Right lobe of liver (tissue), 6 donors: ENCODE measurements around the gene NOD2. TPM values are rescaled to one million over a fixed set of nuclear protein-coding genes. Genes with fewer than 3 reads are reported as not detected.

Source experiments
- ATAC-seq, 4 donors: fragments of 200-7000 bp; cut with Tn5 transposase; one replicate each; pipeline ENCODE4 v1.9.1; 2020; ENCODE audit warnings: mild to moderate bottlenecking in 4 of 4, moderate library complexity in 4 of 4
- DNase-seq, 3 donors: peaks; one replicate each; pipeline ENCODE4 v3.0.0-alpha.2; 2020
- H3K27ac ChIP-seq, 3 donors: fragments of 200-600 bp; one replicate each; pipeline ENCODE4 v1.8.0; 2022
- H3K27me3 ChIP-seq, 2 donors: fragments of 200-600 bp; one replicate each; pipeline ENCODE4 v1.8.0; 2022
- H3K36me3 ChIP-seq, 4 donors: fragments of 200-600 bp; sonication (generic) in 1 of 4; one replicate each; pipeline versions ENCODE4 v1.5.1 to v1.8.0; 2017 to 2022; ENCODE audit warnings: control low read depth in 1 of 4
- H3K4me1 ChIP-seq, 4 donors: fragments of 200-600 bp; sonication (generic) in 1 of 4; one replicate each; pipeline versions ENCODE4 v1.5.1 to v1.8.0; 2017 to 2022; ENCODE audit warnings: control low read depth in 1 of 4
- H3K4me3 ChIP-seq, 3 donors: fragments of 200-600 bp; one replicate each; pipeline ENCODE4 v1.8.0; 2022
- H3K9me3 ChIP-seq, 4 donors: fragments of 200-600 bp; sonication (generic) in 1 of 4; one replicate each; pipeline versions ENCODE4 v1.5.1 to v1.8.0; 2017 to 2022; ENCODE audit warnings: control low read depth in 1 of 4
- POLR2A ChIP-seq: fragments of 450-650 bp; IDR thresholded peaks from one replicate; pipeline ENCODE4 v1.6.1; 2017; ENCODE audit warnings: antibody characterized with exemption, mild to moderate bottlenecking
- WGBS: methylation state at CpG from one replicate; pipeline ENCODE4 v1.1.6; 2018; ENCODE audit warnings: low coverage, low lambda C conversion rate; ENCODE audit not compliant: insufficient coverage; ENCODE audit errors: missing lambda C conversion rate; 5-methylcytosine and 5-hydroxymethylcytosine counted together
- intact Hi-C, 2 donors: fragments of 100-400 bp; cut with DNase I; formaldehyde crosslinking; loops; one replicate each; pipeline versions ENCODE4 v1.11.2 to v1.14.1; 2022
- total RNA-seq, 6 experiments: library from RNA; depleted of rRNA in 2 of 6; stranded (reverse); fragments of >200 nt in 2 of 6; fragmentation: NEBNext Ultra II Directional in 3 of 6; extraction: Animal tissue kit (Norgen Biotek cat#: 25700) in 3 of 6; gene quantifications; one replicate each; pipeline versions ENCODE4 v1.1.0 to v1.2.4, GENCODE V29; 2016 to 2023
- TF ChIP-seq, protein P1 (sequence below), 4 donors: fragments of 200-600 bp in 3 of 4; fragments of 450-650 bp in 1 of 4; IDR thresholded peaks; one replicate each; pipeline versions ENCODE4 v1.5.1 to v1.8.0; 2016 to 2022; ENCODE audit warnings: antibody characterized with exemption in 4 of 4, mild to moderate bottlenecking in 2 of 4
- donor health status: DM: no; HTN: yes; CAD: no.
- donor health status: DM: no; HTN: no; CAD: no.
- donor health status: DM: no; HTN: no; CAD: no.
- donor health status: DM: no; HTN: yes; CAD: no.
- donor health status: DM: no; HTN: yes; CAD: no.

The NOD2 gene
- total RNA-seq, 6 experiments from 2014 or later: 0.74 to 6.0 (median 1.4) TPM

DNA sequence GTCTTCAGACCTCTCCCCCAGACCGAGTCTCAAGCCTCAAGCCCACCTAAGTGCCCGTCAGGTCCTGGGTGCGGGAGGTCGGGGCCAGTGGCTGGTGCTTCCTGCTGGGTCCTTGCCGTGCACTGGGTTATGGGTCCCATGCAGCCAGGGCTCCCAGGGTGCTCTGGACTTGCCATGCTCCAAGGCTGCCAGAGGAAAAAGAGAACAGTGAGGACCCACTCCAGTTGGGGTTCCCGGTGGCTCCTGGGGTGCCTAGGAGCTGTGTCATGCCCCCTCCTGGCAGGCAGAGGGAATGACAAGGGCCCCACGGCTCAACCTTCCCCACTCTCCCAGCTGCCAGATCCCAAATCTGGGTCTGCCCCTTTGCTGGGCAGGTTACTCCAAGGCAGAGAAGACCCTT, 16.1 kb upstream of the NOD2 start:
- Histone ChIP-seq H3K4me3 (no peak overlapping the region), H3K27me3 (no peaks in the 10 kb centered on the region), H3K36me3 (no peaks in the 10 kb centered on the region), H3K27ac (no peak overlapping the region), H3K9me3 (peaks cover 0 to 5% (median 0%) of the 10 kb centered on the region in 4 donors), H3K4me1 (no peaks in the 10 kb centered on the region)
- TF ChIP-seq POLR2A: no peak
- TF ChIP-seq, protein P1, sequence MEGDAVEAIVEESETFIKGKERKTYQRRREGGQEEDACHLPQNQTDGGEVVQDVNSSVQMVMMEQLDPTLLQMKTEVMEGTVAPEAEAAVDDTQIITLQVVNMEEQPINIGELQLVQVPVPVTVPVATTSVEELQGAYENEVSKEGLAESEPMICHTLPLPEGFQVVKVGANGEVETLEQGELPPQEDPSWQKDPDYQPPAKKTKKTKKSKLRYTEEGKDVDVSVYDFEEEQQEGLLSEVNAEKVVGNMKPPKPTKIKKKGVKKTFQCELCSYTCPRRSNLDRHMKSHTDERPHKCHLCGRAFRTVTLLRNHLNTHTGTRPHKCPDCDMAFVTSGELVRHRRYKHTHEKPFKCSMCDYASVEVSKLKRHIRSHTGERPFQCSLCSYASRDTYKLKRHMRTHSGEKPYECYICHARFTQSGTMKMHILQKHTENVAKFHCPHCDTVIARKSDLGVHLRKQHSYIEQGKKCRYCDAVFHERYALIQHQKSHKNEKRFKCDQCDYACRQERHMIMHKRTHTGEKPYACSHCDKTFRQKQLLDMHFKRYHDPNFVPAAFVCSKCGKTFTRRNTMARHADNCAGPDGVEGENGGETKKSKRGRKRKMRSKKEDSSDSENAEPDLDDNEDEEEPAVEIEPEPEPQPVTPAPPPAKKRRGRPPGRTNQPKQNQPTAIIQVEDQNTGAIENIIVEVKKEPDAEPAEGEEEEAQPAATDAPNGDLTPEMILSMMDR (IDR thresholded peaks at IDR 0.05): peak; percentile 16 to 38 (median 28)
- ATAC-seq (peak in 2 of 4 donors; percentile 16 to 49), DNase-seq (no peak)
- intact Hi-C loops: loop anchor here in 1 of 2 donors (10.0 kb wide), 1 partner anchor 127 kb away; no protein-coding TSS in a partner anchor
- WGBS: 86% methylated on average over 5 of the region's 7 CpGs

- Histone ChIP-seq H3K4me3 (no peak overlapping the region), H3K27me3 (no peaks in the 10 kb centered on the region), H3K36me3 (no peaks in the 10 kb centered on the region), H3K4me1 (no peaks in the 10 kb centered on the region), H3K27ac (no peak overlapping the region), H3K9me3 (peaks cover 0 to 1% (median 0%) of the 10 kb centered on the region in 4 donors)
- intact Hi-C loops: loop anchor here in 1 of 2 donors (10.0 kb wide), 1 partner anchor 126 kb away; no protein-coding TSS in a partner anchor
- DNase-seq: no peak
- 35% methylated on average over 3 of the region's 3 CpGs for WGBS
- no peak for TF ChIP-seq POLR2A
- TF ChIP-seq, protein P1 (IDR thresholded peaks at IDR 0.05): no peak
- ATAC-seq: no peak
Observed at GRCh38 chr16:50678531-50678930, 14.9 kb upstream of the NOD2 start.

GRCh38 chr16:50679266-50679665, 14.1 kb upstream of the NOD2 start:
- peak in 2 of 4 donors; percentile 15 to 23 for ATAC-seq
- TF ChIP-seq, protein P1 (IDR thresholded peaks at IDR 0.05): no peak
- no peak for TF ChIP-seq POLR2A
- no CpG with 5 or more reads among the region's 14 CpGs for WGBS
- no peak overlapping the region for H3K4me3 ChIP-seq
- intact Hi-C loops: loop anchor here in 1 of 2 donors (10.0 kb wide), 1 partner anchor 126 kb away; no protein-coding TSS in a partner anchor
- no peaks in the 10 kb centered on the region for H3K27me3 ChIP-seq
- no peak for DNase-seq
- no peak overlapping the region for H3K27ac ChIP-seq
- H3K36me3 ChIP-seq: no peaks in the 10 kb centered on the region
- no peaks in the 10 kb centered on the region for H3K9me3 ChIP-seq
- H3K4me1 ChIP-seq: no peaks in the 10 kb centered on the region

- intact Hi-C loops: loop anchor here in 1 of 2 donors (10.0 kb wide), 1 partner anchor 125 kb away; no protein-coding TSS in a partner anchor
- 42% methylated on average over 3 of the region's 6 CpGs for WGBS
- H3K4me3 ChIP-seq: peak overlapping the region in 1 of 3 donors; percentile 18
Observed at GRCh38 chr16:50679676-50680555, 13.5 kb upstream of the NOD2 start.

More at GRCh38 chr16:50679676-50680555, 13.5 kb upstream of the NOD2 start:
- TF ChIP-seq, protein P1 (IDR thresholded peaks at IDR 0.05): no peak
- no peak for TF ChIP-seq POLR2A
- H3K4me1 ChIP-seq: no peaks in the 10 kb centered on the region
- H3K36me3 ChIP-seq: no peaks in the 10 kb centered on the region
- no peaks in the 10 kb centered on the region for H3K9me3 ChIP-seq
- DNase-seq (no peak), ATAC-seq (no peak)
- H3K27ac ChIP-seq: peak overlapping the region in 1 of 3 donors; percentile 54
- H3K27me3 ChIP-seq: no peaks in the 10 kb centered on the region
